ENCODE results near the gene KLHL6.

Gene KLHL6

DNA sequence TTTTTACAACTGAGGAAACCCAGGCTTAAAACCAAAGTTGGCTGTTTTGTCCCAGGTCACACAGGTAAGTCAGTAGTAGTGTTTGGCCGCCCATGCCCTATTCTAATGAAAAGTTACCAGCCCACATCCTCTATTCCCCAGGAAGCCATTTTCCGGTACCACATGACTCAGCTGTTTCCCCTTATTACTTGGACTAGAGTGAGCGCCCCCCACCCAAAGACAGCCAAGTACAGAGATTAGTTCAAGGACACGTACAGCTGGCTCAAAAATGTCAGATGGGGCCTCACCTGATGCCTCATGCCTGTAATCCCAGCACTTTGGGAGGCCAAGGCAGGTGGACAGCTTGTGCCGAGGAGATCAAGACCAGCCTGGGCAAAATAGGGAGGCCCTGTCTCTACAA is 8.5 kb upstream of the KLHL6 start:
- DNase-seq (ENCODE audit: low read depth in 1 of 2, low spot score in 1 of 2), result no peak

DNA sequence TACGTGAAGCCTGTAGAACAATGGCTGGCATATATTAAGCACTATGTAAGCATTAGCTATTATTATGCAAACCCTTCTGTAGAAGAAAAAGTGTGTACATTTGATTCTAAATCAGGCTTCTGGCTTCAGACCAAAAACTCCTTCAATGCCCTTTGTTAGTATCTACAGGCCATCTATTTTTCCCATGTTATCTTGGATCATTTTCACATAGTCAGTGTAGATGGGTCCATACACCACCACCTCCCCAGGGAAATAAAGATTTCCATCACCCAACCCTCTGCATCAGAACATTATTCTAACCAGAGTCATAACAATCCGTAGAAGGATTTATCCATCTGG is 8.0 kb upstream of the KLHL6 start:
- DNase-seq (ENCODE audit: low read depth in 1 of 2, low spot score in 1 of 2), result no peak

DNA sequence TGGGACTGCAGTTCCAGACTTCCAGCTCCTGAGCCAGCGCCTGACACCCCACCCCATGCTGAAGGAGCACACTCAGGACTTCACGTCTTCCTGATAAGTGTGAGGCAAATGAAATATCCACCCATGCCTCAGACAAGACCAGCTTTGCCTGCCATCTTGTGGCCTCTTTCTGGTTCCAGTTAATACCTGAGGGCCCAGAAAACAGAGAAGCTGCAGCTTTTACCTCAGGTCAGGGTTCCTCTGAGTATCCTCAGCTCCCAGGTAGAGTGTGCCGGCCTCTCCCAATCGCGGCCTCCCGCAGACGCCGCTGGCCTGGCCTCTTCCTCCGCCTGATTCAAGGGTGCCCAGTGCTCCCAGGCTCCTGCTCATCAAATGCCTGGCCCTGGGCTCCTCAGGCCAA is 5.1 kb upstream of the KLHL6 start:
- DNase-seq (ENCODE audit: low read depth in 1 of 2, low spot score in 1 of 2), result no peak

DNA sequence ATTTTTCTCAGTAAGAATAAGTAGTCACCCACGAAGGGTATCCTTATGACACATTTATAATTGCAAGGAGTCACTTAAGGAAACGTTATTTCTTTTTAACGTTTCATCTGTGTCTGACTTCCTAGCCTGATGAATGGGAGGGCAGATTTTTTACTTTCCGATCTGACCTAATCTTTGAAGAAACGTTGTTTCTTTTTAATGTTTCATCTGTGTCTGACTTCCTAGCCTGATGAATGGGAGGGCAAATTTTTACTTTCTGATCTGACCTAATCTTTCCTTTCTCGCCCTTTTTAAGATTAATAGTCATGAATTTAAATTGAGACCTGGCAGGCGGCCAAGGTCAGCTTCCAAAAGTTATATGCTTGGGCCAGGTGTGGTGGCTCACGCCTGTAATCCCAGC is 3.0 kb upstream of the KLHL6 start:
- DNase-seq (ENCODE audit: low read depth in 1 of 2, low spot score in 1 of 2), result no peak

DNA sequence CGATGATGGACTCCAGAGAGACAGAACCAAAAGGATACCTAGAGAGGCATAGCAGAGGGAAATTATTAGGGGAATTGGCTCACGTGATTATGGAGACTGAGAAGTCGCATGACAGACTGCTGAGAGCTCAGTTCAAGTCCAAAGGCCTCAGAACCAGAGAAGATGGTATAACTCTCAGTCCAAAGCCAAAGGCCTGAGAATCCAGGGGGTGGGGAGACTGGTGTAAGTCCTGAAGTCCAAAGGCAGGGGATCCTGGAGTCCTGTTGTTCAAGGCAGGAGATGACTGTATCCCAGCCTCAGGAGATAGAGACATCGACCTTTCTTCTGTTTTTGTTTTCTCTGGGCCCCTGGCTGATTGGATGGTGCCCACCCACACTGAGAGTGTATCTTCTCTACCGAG is 1.2 kb upstream of the KLHL6 start:
- DNase-seq (ENCODE audit: low read depth in 1 of 2, low spot score in 1 of 2), result no peak

DNA sequence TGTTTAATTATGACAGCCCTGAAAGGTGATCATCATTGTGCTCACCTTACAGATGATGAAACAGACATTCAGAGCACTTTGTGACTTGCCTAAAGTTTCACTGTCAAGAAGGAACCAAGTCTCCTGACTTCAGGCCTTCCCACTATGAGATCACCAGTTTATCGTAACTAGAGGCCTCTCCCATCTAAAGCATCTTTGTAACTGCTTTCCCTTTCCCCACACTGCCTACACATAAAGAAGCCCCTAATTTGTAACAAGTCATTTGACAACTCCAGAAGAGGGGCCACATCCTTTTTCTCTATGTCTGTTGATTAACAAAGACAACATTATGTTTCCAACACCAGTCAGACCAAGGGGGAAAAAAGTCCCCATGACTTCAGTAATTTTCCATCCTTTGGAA is 1.1 kb downstream of the KLHL6 start:
- DNase-seq (ENCODE audit: low read depth in 1 of 2, low spot score in 1 of 2), result peak in 1 of 2 donors; percentile 51

DNA sequence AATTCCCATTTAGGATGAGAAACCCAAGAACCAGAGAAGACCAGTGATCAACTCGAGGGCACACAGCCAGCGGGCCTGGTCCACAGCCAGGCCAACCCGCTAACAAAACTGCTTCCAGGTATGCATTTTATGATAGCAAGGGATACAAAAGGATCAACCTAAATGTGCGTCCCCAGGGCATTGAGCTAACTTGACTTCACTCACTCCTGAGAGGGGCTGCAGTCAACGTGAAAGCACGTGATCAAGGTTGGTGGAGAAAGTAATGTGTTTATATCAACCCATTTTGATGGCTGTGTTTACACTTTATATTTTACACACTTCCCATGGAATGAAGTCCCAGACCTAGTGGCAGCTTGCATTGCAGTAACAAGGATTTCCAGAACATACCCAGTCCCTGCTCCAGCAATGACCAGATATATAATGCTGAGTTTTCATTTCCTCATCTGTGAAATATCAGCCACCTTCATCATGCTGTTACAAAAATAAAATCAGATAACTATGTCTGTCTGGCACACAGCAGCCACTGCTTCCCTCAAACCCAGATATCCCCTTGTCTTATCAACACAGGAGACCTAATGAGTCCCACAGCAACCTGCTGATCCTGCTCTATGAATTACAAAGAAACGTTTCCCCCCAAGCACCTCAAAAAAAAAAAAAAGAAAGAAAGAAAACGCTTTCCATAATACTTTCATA is 2.0 kb downstream of the KLHL6 start:
- DNase-seq (ENCODE audit: low read depth in 1 of 2, low spot score in 1 of 2), result no peak

DNA sequence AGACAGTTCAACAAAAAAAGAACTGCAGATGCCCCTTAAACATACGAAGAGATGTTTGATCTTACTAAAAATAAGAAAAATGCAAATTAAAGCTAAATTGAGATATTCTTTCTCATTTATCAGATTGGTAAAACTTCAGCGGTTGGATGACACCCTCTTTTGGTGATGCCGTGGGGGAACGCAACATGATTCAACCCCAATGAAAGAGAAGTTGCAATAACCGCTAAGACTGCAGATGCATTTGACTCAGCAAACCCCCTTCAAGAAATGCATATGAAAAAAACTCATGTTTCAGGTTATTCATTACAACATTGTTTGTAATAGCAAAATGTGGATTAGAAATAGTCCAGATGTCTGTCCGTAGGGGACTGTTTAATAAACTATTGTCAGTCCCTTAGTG is 3.6 kb downstream of the KLHL6 start:
- DNase-seq (ENCODE audit: low read depth in 1 of 2, low spot score in 1 of 2), result no peak

DNA sequence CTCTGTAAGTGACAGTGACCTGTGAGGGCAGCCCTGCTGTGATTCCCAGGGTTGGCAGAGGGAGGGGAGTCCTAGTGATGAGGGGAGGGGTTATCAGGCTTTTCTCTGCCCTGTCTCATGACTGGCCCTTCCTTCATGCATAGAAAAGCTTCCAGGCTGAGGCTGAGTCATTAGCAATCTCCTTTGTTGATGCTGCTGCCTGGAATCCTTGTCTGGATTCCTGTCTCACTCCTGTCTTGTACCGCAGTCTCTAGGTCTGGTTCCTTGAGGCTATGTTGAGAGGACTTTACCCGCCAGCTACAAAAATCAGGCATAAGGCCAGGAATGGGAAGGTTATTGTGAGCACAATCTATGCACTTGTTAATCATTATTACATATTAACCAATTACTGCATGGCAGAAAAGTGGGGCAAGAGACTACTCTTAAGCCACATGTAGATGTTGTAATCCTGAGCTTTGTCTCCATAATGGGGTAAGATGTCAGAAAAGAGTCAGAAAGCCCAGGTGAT is 7.2 kb downstream of the KLHL6 start:
- no peak for DNase-seq (ENCODE audit: low read depth in 1 of 2, low spot score in 1 of 2)

DNA sequence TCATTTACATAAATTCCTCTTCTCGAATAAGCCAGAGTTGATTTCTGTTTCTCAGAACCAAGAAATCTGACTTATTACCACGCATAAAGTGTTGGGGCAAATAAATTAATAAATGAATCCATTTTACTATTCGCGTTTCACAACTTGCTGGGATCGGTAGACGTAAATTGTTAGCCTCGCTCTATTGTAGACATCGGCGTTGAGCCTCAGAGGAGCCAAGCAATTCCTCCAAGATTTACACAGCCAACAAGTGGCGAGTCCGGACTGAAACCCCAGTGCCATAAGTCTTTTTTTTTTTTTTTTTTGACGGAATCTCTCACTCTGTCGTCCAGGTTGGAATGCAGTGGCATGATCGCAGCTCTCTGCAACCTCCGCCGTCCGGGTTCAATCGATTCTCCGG is 8.9 kb downstream of the KLHL6 start:
- no peak for DNase-seq (ENCODE audit: low read depth in 1 of 2, low spot score in 1 of 2)

DNA sequence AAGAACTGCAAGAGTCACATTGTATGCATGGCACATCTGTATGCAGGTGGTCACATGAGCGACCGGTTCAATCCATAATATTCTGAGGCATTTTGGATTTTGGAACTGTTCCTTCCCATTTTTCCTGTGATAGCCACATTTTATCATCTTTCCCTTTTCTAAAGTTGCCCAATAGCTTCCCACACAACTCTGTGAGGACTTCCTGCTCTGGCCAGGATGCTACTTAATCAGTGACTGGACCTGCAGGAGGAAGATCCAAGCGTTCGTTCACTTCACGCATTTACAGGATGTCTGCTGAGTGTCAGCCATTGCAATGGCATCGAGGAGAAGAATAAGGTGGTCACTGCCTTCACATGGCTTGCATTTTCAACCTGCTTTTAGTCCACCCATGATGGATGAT is 9.8 kb downstream of the KLHL6 start:
- no peak for DNase-seq (ENCODE audit: low read depth in 1 of 2, low spot score in 1 of 2)

DNA sequence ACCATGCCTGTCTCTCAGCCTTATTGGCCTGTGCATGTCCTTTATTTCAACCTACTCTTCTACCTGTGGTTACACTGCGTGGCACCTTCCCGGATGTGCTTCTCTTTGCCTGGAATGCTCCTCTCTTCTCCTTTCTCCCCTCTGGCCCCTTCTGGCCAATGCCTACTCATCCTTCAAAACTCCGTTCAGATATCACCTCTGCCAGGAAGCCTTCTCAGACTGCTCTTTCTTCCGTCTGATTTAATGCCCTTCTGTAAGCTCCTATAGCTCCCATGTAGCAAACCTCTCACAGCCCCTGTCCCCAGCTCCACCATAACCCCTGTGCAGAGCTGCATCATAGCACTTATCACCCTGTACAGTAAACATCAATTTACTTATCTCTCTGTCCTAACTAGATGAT is 13.2 kb downstream of the KLHL6 start:
- no peak for DNase-seq (ENCODE audit: low read depth in 1 of 2, low spot score in 1 of 2)

DNA sequence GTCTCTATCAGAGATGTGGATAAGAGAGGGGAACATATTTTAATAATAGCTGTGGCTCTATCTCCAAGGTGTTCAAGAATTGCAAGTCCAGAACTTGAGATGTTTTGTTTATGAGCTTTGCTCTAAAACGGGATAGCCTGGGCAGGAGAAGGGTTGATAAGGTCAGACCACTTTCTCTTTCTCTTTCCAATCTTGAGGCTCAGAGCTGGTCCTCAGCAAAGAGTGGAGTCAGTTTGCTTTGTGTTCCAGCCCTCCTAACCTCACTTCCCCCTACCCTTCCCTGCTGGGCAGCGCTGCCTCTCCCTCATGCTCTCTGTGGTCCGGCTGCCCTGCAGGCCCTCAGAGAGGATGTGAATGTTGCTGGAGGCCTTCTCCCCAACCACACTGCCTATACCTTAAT is 13.8 kb downstream of the KLHL6 start:
- no peak for DNase-seq (ENCODE audit: low read depth in 1 of 2, low spot score in 1 of 2)

DNA sequence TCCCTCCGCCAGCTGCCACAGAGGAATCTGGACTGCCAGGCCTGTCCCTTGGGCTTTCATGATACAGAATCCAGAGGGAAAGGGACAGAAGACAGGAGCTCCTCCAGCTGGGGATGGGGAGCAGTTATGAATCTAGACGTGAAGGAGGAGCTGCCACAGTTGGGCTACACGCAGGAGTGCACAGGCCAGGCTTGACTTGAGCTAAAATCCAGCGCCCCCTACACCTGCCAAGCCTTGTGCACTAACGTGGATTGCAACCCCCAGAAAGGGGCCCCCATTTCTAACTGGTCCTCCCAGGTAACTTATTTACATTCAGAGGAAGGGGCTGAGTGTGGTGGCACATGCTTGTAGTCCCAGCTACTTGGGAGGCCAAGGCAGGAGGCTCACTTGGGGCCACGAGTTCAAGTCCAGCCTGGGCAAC is 14.3 kb downstream of the KLHL6 start:
- no peak for DNase-seq (ENCODE audit: low read depth in 1 of 2, low spot score in 1 of 2)

DNA sequence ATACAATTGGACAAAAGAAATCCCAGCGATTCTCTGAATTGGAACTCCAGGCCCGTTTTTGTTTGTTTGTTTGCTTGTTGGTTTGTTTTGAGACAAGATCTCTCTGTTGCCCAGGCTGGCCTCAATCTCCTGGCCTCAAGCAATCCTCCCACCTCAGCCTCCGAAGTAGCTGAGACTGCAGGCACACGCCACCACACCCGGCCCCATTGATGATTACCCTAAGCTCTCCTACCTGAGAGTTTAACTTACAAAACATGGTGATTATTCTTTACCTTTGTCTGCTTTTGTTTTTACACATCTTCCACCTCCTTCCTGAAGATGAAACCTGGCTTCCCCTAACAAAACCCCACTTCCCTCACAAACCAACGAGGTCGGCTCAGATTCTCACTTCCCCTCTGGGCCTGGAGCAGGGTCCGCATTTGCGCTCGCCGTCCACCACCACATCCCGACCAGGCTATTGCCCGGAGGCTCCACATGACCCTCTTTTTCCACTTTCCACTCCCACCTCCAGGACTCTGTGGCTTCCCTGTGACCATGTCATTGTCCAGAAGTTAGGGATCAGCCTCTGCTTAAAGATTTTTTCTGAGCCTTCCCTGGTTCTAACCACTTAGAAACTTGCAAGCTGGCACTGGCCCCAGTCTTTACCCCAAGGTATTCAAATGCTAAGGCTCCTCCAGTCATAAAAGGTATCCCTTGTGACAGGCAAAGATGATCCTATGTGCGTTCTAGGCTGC is 14.8 kb downstream of the KLHL6 start:
- DNase-seq (ENCODE audit: low read depth in 1 of 2, low spot score in 1 of 2), result no peak

DNA sequence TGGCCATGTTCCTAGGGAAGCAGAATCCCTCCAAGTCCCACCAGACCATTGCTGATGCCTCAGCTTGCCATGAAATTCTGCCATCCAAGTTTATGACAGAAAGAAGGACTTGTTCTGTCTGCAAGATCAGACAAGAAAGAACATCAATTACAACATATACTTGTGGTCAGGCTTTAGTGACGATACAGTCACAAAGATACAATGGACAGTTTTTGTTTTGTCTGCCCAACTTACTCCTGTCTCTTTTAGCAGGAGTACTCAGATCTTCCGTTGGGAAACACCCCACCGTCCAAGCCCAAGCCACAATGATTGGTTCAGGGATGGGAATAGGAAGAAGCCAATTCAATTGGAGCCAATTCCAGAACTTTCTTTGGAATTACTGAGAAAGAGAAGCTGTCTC is 15.7 kb downstream of the KLHL6 start:
- no peak for DNase-seq (ENCODE audit: low read depth in 1 of 2, low spot score in 1 of 2)

DNA sequence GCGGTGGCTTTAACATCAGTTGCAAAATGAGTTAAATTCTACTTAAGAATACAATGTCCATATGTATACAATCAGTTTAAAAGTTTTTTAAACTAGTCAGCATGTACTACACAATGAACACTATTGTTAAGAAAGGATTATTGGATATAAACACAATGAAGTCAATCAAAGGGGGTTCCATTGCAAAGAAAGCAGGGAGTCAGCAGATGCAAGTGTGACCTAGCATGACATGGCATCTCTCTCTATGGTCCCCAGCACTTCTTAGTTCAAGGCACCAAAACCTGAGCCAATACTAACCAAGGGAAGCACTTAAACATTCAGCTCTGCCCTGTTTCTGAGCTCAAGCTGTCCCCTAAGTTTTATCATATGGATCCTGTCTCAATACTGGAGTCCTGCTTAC is 17.0 kb downstream of the KLHL6 start:
- DNase-seq (ENCODE audit: low read depth in 1 of 2, low spot score in 1 of 2), result no peak

DNA sequence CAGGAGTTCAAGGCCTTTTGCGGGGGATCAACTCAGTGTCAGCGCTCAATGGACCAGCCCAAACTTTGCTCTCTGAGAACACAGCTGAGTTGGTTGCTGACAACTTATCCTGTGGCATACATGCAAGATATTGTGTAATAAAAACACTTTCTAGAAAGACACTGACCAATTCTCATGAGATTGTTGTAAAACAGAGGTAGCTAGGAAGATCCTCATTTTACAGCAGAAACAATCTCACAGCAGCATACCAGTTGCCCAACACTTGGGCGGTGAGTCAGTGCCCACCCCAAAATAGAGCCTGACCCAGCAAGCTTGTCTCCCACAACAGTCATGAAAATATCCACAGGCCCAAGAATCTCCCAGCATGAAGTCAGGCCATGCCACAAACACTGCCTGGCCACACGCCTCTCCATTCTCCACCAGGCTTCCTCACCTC is 18.2 kb downstream of the KLHL6 start:
- DNase-seq (ENCODE audit: low read depth in 1 of 2, low spot score in 1 of 2), result no peak

DNA sequence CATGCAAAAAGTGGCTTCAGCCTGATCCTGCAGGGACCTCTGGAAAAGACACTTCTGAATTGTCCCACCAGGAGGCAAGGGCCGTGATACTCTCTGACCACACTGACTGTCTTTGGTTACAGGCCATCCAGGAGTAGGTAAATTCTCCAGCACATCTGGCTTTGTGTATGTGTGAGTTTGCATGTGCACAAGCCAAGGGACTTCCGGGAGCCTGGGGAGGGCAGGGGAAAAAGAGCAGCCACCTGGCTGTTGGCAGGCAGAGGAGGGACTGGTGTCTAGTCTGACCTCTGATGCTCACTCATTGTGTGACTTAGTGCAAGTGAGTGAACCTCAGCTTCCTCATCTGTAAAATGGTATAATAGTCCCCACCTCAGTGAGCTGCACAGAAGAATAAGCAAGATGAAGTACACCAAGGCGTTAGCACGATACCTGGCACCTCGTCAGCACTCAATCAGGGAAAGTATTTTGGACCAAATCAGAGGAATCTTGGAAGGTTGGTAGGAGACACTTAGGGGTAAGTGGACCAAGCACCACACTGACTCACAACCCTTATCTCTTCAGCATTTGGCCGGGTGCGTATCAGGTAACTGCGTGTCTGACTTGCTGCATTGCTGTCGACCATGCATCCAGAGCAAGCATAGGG is 19.1 kb downstream of the KLHL6 start:
- DNase-seq (ENCODE audit: low read depth in 1 of 2, low spot score in 1 of 2), result no peak

DNA sequence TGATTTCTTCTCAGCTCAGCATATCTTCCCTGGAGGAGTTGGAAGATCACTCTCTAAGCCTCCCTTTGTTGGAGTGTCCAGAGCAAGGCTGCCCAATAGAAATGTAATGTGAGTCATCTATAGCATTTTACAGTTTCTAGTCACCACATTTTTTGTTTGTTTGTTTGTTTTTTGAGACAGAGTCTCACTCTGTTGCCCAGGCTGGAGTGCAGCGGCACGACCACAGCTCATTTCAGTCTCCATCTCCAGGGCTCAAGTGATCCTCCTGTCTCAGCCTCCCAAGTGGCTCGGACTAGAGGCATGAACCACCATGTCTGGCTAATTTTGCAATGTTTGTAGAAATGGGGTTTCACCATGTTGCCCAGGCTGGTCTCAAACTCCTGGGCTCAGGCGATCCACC is 21.3 kb downstream of the KLHL6 start:
- DNase-seq (ENCODE audit: low read depth in 1 of 2, low spot score in 1 of 2), result no peak

DNA sequence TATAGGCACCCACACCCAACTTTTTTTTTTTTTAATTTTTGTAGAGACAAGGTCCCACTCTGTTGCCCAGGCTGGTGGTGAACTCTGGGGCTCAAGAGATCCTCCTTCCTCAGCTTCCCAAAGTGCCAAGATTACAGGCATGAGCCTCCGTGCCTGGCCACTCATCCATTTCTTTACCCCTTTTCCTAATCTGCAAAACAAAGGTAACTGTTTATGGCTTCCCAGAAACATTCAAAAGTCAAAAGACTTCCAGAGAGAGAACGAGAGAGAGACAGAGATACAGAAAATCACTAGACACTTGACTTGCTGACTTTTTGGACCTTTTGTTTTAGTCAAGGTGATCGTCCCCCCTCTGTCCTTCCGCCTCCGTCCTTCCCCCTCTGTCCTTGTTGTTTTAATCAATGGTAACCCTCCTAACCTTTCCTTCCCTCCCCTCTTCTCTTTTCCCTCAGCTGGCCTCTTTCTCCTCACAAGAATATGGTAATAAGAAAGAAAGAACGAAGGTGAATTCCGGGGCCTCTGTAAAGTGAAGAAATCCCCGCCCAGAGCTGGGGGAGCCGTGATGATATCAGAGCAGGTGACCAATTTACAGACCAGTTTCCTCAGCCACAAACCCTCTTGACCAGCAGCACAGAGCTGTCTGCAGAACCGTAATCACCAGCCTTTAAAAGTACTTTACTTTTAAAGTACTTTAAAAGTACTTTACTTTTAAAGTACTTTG is 21.9 kb downstream of the KLHL6 start:
- no peak for DNase-seq (ENCODE audit: low read depth in 1 of 2, low spot score in 1 of 2)
